CD4-positive, alpha-beta T cell treated with Interleukin-17A for 1 hour (primary cell): ENCODE measurements around the gene VWDE.

ENCODE experiments used
- DNase-seq: peaks from one replicate; pipeline ENCODE4 v3.0.0-alpha.2; 2020

Gene VWDE

GRCh38 chr7:12281038-12281437 is 122.6 kb downstream of the VWDE start:
- no peak for DNase-seq
